HepG2 (cell line): ENCODE data around the gene PLK5. TPM values are rescaled to one million over a fixed set of nuclear protein-coding genes. Genes with fewer than 3 reads are reported as not detected.

Source experiments
- ATAC-seq: fragments of 200-7000 bp; cut with Tn5 transposase; 3 replicates; pipeline ENCODE4 v1.9.1; 2020; ENCODE audit warnings: mild to moderate bottlenecking, moderate library complexity
- BruUV-seq: library from RNA; stranded (reverse); fragments of 400-500 nt; replicated peaks from 2 replicates; lab custom pipeline; 2021; lab: Mats Ljungman, UMichigan
- CTCF ChIA-PET: fragments of 300-600 bp; formaldehyde crosslinking; extraction: SDS; loops from one replicate; lab custom pipeline; 2021; ENCODE audit warnings: low total read pairs, inconsistent platforms, low intra/inter-chr PET ratio; lab: Yijun Ruan, JAX
- POLR2A ChIA-PET: fragments of 350-600 bp; sonication (Branson Sonifier 250); formaldehyde crosslinking; loops from one replicate; lab custom pipeline; 2020; ENCODE audit warnings: antibody characterized with exemption, inconsistent platforms; lab: Yijun Ruan, JAX
- DNase-seq: peaks from one replicate; pipeline ENCODE4 v3.0.0-alpha.2; 2015; ENCODE audit warnings: low spot score
- FAIRE-seq: peaks from 3 replicates; lab custom pipeline; 2011; peaks lifted over from hg19 to GRCh38; lab: Jason Lieb, UNC
- H2AFZ ChIP-seq: one replicate; pipeline ENCODE4 v1.6.1; 2011; ENCODE audit warnings: low read length, inconsistent platforms
- H3K27ac ChIP-seq: fragments of 300-600 bp; 3 replicates; pipeline ENCODE4 v1.8.0; 2011; ENCODE audit warnings: mixed run types, mild to moderate bottlenecking, mixed read lengths, low read length, inconsistent platforms; ENCODE audit not compliant: insufficient read depth; ENCODE audit errors: extremely low read length
- H3K27me3 ChIP-seq, 2 experiments: fragments of 200-600 bp in 1 of 2; 2 replicates in 1 of 2; 3 replicates in 1 of 2; pipeline versions ENCODE4 v1.6.0 to v1.8.0; 2011; ENCODE audit warnings: low read length in 2 of 2, mild to moderate bottlenecking in 2 of 2, moderate library complexity in 2 of 2, inconsistent platforms in 1 of 2; ENCODE audit not compliant: insufficient read depth in 2 of 2, control insufficient read depth in 1 of 2
- H3K36me3 ChIP-seq, 2 experiments: fragments of 200-600 bp in 1 of 2; replicated peaks in 1 of 2; 2 replicates in 1 of 2; 3 replicates in 1 of 2; pipeline versions ENCODE4 v1.5.1 to v1.8.0; 2011; ENCODE audit warnings: low read length in 2 of 2, inconsistent platforms in 1 of 2; ENCODE audit not compliant: insufficient read depth in 2 of 2, control insufficient read depth in 1 of 2
- H3K4me1 ChIP-seq: 2 replicates; pipeline ENCODE4 v1.5.1; 2012; ENCODE audit warnings: low read length, inconsistent platforms; ENCODE audit not compliant: insufficient read depth
- H3K4me2 ChIP-seq: 2 replicates; pipeline ENCODE4 v1.6.0; 2011; ENCODE audit warnings: low read depth, low read length, inconsistent platforms
- H3K4me3 ChIP-seq, 3 experiments: fragments of 200-600 bp in 1 of 3; sonication (generic), shearing (Covaris generic) in 1 of 3; replicated peaks in 1 of 3; 2 replicates each; pipeline ENCODE4 v1.5.1; 2011 to 2016; ENCODE audit warnings: low read length in 3 of 3, inconsistent platforms in 2 of 3, low read depth in 2 of 3, mild to moderate bottlenecking in 2 of 3, control low read depth in 1 of 3, mixed read lengths in 1 of 3; ENCODE audit not compliant: insufficient read depth in 1 of 3
- H3K79me2 ChIP-seq: one replicate; pipeline ENCODE4 v1.6.1; 2011; ENCODE audit warnings: low read length, inconsistent platforms; ENCODE audit not compliant: insufficient read depth
- H3K9ac ChIP-seq: 2 replicates; pipeline ENCODE4 v1.6.0; 2011; ENCODE audit warnings: mild to moderate bottlenecking, low read depth, low read length, inconsistent platforms; ENCODE audit not compliant: insufficient read depth
- H3K9me3 ChIP-seq: 2 replicates; pipeline ENCODE4 v1.5.1; 2012; ENCODE audit warnings: mild to moderate bottlenecking, low read length
- H4K20me1 ChIP-seq: 2 replicates; pipeline ENCODE4 v1.6.0; 2011; ENCODE audit warnings: inconsistent platforms, mild to moderate bottlenecking, low read length, moderate library complexity; ENCODE audit not compliant: insufficient read depth
- ARNT2 ChIP-seq: sonication (generic); formaldehyde crosslinking; IDR thresholded peaks from 2 replicates; pipeline ENCODE4 v1.8.0; 2022; ENCODE audit warnings: mild to moderate bottlenecking, low read depth, missing genetic modification reagents, moderate library complexity
- POLR2A ChIP-seq, 2 experiments: IDR thresholded peaks; 2 replicates each; pipeline ENCODE4 v1.6.1; 2011; ENCODE audit warnings: low read depth in 2 of 2, low read length in 2 of 2, mild to moderate bottlenecking in 1 of 2, moderate library complexity in 1 of 2; ENCODE audit not compliant: insufficient read depth in 1 of 2
- SMAD1 ChIP-seq: sonication (generic); formaldehyde crosslinking; IDR thresholded peaks from 2 replicates; pipeline ENCODE4 v1.4.0; 2020; ENCODE audit warnings: missing genetic modification reagents, low read depth, mild to moderate bottlenecking, borderline replicate concordance
- SRF ChIP-seq: IDR thresholded peaks from 2 replicates; pipeline ENCODE4 v1.6.1; 2011; ENCODE audit warnings: mild to moderate bottlenecking, low read depth, low read length, moderate library complexity
- ZNF17 ChIP-seq: sonication (generic); formaldehyde crosslinking; IDR thresholded peaks from 2 replicates; pipeline ENCODE4 v1.5.0; 2020; ENCODE audit warnings: mild to moderate bottlenecking, missing genetic modification reagents
- ZNF570 ChIP-seq: sonication (generic); formaldehyde crosslinking; IDR thresholded peaks from 2 replicates; pipeline ENCODE4 v1.4.0; 2020; ENCODE audit warnings: mild to moderate bottlenecking, missing genetic modification reagents, borderline replicate concordance
- ZNF589 ChIP-seq: sonication (generic); formaldehyde crosslinking; conservative IDR thresholded peaks from 2 replicates; pipeline ENCODE4 v1.8.0; 2022; ENCODE audit warnings: mild to moderate bottlenecking, moderate library complexity, missing genetic modification reagents
- WGBS: methylation state at CpG from one replicate; pipeline ENCODE4 v1.1.6; 2017; ENCODE audit warnings: low lambda C conversion rate; 5-methylcytosine and 5-hydroxymethylcytosine counted together
- in situ Hi-C: cut with HindIII; loops from 2 replicates; pipeline ENCODE4 v1.10.0; 2017; ENCODE audit warnings: low pct_unique_long_range_greater_than_20kb; ENCODE audit not compliant: extremely low pct_ligation_motif_present
- intact Hi-C: fragments of 100-400 bp; cut with micrococcal nuclease; formaldehyde crosslinking; loops from one replicate; pipeline ENCODE4 v1.10.0; 2022; ENCODE audit not compliant: unreplicated experiment
- polyA plus RNA-seq, 8 experiments: library from polyadenylated mRNA; depleted of rRNA in 3 of 8; stranded (reverse) in 7 of 8; unstranded in 1 of 8; fragments of >200 nt; fragmentation: Illumina TruSeq in 4 of 8; extraction: Trizol in 4 of 8; gene quantifications; 2 replicates each; pipeline versions ENCODE4 v1.2.1 to v1.2.3, GENCODE V29; 2011 to 2016; ENCODE audit warnings: low read depth in 4 of 8, missing spikeins in 1 of 8, mixed read lengths in 1 of 8; ENCODE audit not compliant: insufficient read depth in 1 of 8
- total RNA-seq, 5 experiments: library from RNA; depleted of rRNA; stranded (reverse); fragments of >200 nt; fragmentation: Illumina TruSeq; extraction: Trizol; gene quantifications; 2 replicates each; pipeline ENCODE4 v1.2.3, GENCODE V29; 2016; ENCODE audit warnings: low read depth in 1 of 5
- TF ChIP-seq, protein P1 (sequence below): sonication (generic); formaldehyde crosslinking; conservative IDR thresholded peaks from 2 replicates; pipeline ENCODE4 v1.4.0; 2020; ENCODE audit warnings: missing genetic modification reagents
- TF ChIP-seq, protein P2 (sequence below): sonication (generic); formaldehyde crosslinking; IDR thresholded peaks from 2 replicates; pipeline ENCODE4 v1.5.0; 2020; ENCODE audit warnings: missing genetic modification reagents
- TF ChIP-seq, protein P3 (sequence below): sonication (generic); formaldehyde crosslinking; IDR thresholded peaks from 2 replicates; pipeline ENCODE4 v1.4.0; 2020; ENCODE audit warnings: missing genetic modification reagents
- TF ChIP-seq, protein P4 (sequence below): sonication (generic); formaldehyde crosslinking; IDR thresholded peaks from one replicate; pipeline ENCODE4 v1.5.1; 2020; ENCODE audit warnings: mild to moderate bottlenecking, missing genetic modification reagents; ENCODE audit errors: not compliant biosample characterization

PLK5 gene
- total and polyA plus RNA-seq, 2 of the 13 experiments (the other 11 are each of a cell fraction or from before 2014, with no cell fraction given), result not detected

DNA sequence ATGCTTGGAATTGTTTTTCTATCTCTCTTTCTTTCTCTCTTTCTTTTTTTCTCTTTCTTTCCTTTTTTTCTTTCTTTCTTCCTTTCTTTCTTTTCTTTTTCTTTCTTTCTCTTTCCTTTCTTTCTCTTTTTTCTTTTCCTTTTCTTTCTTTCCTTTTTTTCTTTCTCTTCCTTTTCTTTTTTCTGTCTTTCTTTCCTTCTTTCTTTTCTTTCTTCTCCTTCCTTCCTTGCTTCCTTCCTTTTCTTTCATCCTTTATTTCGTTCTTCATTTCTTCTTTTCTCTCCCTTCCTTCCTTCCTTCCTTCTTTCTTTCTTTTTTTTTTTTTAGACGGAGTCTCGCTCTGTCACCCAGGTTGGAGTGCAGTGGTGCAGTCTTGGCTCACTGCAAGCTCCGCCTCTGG, 46.1 kb downstream of the PLK5 start:
- Histone ChIP-seq H3K27me3 (peaks cover 0 to 8% of the 10 kb centered on the region in 2 experiments; a peak in 2 of 5 replicates), H3K4me3 (no peak overlapping the region), H3K9ac (no peak overlapping the region), H4K20me1 (0 out of 2 replicates have a peak, but pooled peaks cover 6% of the 10 kb centered on the region), H3K27ac (no peak overlapping the region), H3K4me1 (peaks cover 31% of the 10 kb centered on the region), H3K79me2 (peaks cover 9% of the 10 kb centered on the region), H3K4me2 (no peak overlapping the region), H3K9me3 (no peaks in the 10 kb centered on the region), H2AFZ (no peak overlapping the region), H3K36me3 (no peaks in the 10 kb centered on the region)
- in situ Hi-C loops (no loop called here), intact Hi-C loops (no loop called here)
- FAIRE-seq, result no peak
- 73% methylated on average over 4 of the region's 4 CpGs for WGBS
- no peak for ATAC-seq
- CTCF ChIA-PET, result no interaction called here
- no TSS peak for BruUV-seq
- DNase-seq, result no peak
- POLR2A ChIA-PET, result interaction anchor here (1.1 kb wide), 1 partner anchor 21 kb away, joined by 3 read pairs; no protein-coding TSS in a partner anchor
- TF ChIP-seq, protein P1, sequence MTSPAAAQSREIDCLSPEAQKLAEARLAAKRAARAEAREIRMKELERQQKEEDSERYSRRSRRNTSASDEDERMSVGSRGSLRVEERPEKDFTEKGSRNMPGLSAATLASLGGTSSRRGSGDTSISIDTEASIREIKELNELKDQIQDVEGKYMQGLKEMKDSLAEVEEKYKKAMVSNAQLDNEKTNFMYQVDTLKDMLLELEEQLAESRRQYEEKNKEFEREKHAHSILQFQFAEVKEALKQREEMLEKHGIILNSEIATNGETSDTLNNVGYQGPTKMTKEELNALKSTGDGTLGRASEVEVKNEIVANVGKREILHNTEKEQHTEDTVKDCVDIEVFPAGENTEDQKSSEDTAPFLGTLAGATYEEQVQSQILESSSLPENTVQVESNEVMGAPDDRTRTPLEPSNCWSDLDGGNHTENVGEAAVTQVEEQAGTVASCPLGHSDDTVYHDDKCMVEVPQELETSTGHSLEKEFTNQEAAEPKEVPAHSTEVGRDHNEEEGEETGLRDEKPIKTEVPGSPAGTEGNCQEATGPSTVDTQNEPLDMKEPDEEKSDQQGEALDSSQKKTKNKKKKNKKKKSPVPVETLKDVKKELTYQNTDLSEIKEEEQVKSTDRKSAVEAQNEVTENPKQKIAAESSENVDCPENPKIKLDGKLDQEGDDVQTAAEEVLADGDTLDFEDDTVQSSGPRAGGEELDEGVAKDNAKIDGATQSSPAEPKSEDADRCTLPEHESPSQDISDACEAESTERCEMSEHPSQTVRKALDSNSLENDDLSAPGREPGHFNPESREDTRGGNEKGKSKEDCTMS (CRISPR knock-in tag), result no peak
- TF ChIP-seq SMAD1 (CRISPR knock-in tag), result no peak
- TF ChIP-seq ARNT2, result no peak
- TF ChIP-seq, protein P2, sequence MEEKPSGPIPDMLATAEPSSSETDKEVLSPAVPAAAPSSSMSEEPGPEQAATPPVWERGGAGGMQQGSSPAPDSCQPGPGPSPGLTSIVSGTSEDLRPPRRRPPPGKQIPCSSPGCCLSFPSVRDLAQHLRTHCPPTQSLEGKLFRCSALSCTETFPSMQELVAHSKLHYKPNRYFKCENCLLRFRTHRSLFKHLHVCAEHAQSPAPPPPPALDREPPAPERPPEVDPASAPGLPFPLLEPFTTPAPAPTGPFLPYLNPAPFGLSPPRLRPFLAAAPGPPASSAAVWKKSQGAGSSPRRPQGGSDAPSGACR (CRISPR knock-in tag), result no peak
- TF ChIP-seq, protein P3, sequence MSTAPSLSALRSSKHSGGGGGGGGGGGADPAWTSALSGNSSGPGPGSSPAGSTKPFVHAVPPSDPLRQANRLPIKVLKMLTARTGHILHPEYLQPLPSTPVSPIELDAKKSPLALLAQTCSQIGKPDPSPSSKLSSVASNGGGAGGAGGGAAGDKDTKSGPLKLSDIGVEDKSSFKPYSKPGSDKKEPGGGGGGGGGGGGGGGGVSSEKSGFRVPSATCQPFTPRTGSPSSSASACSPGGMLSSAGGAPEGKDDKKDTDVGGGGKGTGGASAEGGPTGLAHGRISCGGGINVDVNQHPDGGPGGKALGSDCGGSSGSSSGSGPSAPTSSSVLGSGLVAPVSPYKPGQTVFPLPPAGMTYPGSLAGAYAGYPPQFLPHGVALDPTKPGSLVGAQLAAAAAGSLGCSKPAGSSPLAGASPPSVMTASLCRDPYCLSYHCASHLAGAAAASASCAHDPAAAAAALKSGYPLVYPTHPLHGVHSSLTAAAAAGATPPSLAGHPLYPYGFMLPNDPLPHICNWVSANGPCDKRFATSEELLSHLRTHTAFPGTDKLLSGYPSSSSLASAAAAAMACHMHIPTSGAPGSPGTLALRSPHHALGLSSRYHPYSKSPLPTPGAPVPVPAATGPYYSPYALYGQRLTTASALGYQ, result no peak
- TF ChIP-seq, protein P4, sequence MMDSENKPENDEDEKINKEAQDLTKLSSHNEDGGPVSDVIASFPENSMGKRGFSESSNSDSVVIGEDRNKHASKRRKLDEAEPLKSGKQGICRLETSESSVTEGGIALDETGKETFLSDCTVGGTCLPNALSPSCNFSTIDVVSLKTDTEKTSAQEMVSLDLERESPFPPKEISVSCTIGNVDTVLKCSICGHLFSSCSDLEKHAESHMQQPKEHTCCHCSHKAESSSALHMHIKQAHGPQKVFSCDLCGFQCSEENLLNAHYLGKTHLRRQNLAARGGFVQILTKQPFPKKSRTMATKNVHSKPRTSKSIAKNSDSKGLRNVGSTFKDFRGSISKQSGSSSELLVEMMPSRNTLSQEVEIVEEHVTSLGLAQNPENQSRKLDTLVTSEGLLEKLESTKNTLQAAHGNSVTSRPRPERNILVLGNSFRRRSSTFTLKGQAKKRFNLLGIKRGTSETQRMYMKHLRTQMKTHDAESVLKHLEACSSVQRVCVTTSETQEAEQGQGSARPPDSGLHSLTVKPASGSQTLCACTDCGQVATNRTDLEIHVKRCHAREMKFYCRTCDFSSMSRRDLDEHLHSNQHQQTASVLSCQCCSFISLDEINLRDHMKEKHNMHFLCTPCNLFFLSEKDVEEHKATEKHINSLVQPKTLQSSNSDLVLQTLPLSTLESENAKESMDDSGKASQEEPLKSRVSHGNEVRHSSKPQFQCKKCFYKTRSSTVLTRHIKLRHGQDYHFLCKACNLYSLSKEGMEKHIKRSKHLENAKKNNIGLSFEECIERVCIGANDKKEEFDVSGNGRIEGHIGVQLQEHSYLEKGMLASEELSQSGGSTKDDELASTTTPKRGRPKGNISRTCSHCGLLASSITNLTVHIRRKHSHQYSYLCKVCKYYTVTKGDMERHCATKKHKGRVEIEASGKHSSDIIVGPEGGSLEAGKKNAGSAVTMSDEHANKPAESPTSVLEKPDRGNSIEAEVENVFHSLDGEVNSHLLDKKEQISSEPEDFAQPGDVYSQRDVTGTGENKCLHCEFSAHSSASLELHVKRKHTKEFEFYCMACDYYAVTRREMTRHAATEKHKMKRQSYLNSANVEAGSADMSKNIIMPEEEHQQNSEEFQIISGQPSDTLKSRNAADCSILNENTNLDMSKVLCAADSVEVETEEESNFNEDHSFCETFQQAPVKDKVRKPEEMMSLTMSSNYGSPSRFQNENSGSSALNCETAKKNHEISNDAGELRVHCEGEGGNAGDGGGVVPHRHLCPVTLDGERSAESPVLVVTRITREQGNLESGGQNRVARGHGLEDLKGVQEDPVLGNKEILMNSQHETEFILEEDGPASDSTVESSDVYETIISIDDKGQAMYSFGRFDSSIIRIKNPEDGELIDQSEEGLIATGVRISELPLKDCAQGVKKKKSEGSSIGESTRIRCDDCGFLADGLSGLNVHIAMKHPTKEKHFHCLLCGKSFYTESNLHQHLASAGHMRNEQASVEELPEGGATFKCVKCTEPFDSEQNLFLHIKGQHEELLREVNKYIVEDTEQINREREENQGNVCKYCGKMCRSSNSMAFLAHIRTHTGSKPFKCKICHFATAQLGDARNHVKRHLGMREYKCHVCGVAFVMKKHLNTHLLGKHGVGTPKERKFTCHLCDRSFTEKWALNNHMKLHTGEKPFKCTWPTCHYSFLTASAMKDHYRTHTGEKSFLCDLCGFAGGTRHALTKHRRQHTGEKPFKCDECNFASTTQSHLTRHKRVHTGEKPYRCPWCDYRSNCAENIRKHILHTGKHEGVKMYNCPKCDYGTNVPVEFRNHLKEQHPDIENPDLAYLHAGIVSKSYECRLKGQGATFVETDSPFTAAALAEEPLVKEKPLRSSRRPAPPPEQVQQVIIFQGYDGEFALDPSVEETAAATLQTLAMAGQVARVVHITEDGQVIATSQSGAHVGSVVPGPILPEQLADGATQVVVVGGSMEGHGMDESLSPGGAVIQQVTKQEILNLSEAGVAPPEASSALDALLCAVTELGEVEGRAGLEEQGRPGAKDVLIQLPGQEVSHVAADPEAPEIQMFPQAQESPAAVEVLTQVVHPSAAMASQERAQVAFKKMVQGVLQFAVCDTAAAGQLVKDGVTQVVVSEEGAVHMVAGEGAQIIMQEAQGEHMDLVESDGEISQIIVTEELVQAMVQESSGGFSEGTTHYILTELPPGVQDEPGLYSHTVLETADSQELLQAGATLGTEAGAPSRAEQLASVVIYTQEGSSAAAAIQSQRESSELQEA (CRISPR knock-in tag), result no peak
- no peak for TF ChIP-seq ZNF589 (CRISPR knock-in tag)
- TF ChIP-seq ZNF570 (CRISPR knock-in tag), result no peak
- no peak for TF ChIP-seq SRF
- TF ChIP-seq POLR2A (IDR thresholded peaks at IDR 0.05; ENCODE audit: insufficient read depth in 1 of 2, low read depth in 2 of 2, low read length in 2 of 2), result no peak
- TF ChIP-seq ZNF17 (CRISPR knock-in tag), result no peak
